Hepatocyte (in vitro differentiated cells): Measurements from ENCODE around the gene ZNF317. TPM values are rescaled to one million over a fixed set of nuclear protein-coding genes. Genes with fewer than 3 reads are reported as not detected.

Source experiments
- DNase-seq: peaks from one replicate; pipeline ENCODE4 v3.0.0-alpha.2; 2016; ENCODE audit warnings: low spot score
- H2AFZ ChIP-seq: fragments of 200-600 bp; sonication (generic); 2 replicates; pipeline ENCODE4 v1.6.0; 2016; ENCODE audit warnings: antibody characterized with exemption, mild to moderate bottlenecking
- H3K27ac ChIP-seq: fragments of 200-600 bp; sonication (generic); 2 replicates; pipeline ENCODE4 v1.5.1; 2016; ENCODE audit warnings: mild to moderate bottlenecking
- H3K27me3 ChIP-seq: fragments of 200-600 bp; sonication (generic); 2 replicates; pipeline ENCODE4 v1.6.1; 2016
- H3K36me3 ChIP-seq: fragments of 200-600 bp; sonication (generic); replicated peaks from 2 replicates; pipeline ENCODE4 v1.5.1; 2016; ENCODE audit warnings: low read depth; ENCODE audit not compliant: insufficient read depth
- H3K4me1 ChIP-seq: fragments of 200-600 bp; sonication (generic); 2 replicates; pipeline ENCODE4 v1.5.1; 2016; ENCODE audit warnings: mild to moderate bottlenecking, moderate library complexity; ENCODE audit not compliant: insufficient read depth
- H3K4me2 ChIP-seq: fragments of 200-600 bp; sonication (generic); 2 replicates; pipeline ENCODE4 v1.6.0; 2016
- H3K4me3 ChIP-seq: fragments of 200-600 bp; sonication (generic); 2 replicates; pipeline ENCODE4 v1.5.1; 2016; ENCODE audit warnings: mild to moderate bottlenecking
- H3K79me2 ChIP-seq: fragments of 200-600 bp; sonication (generic); 2 replicates; pipeline ENCODE4 v1.6.0; 2017; ENCODE audit warnings: mild to moderate bottlenecking
- H3K9me2 ChIP-seq: fragments of 200-600 bp; sonication (generic); replicated peaks from 2 replicates; pipeline ENCODE4 v1.6.0; 2017; ENCODE audit warnings: mild to moderate bottlenecking; ENCODE audit not compliant: insufficient read depth
- H3K9me3 ChIP-seq: fragments of 200-600 bp; sonication (generic); 2 replicates; pipeline ENCODE4 v1.5.1; 2016; ENCODE audit warnings: low read depth, mild to moderate bottlenecking
- H4K20me1 ChIP-seq: fragments of 200-600 bp; sonication (generic); 2 replicates; pipeline ENCODE4 v1.6.0; 2016; ENCODE audit warnings: mild to moderate bottlenecking; ENCODE audit not compliant: insufficient read depth, poor library complexity, severe bottlenecking
- CTCF ChIP-seq: fragments of 200-600 bp; sonication (generic); IDR thresholded peaks from 2 replicates; pipeline ENCODE4 v1.5.1; 2016; ENCODE audit warnings: antibody characterized with exemption, mild to moderate bottlenecking; ENCODE audit not compliant: poor library complexity
- EZH2 ChIP-seq: fragments of 200-600 bp; sonication (generic); IDR thresholded peaks from 2 replicates; pipeline ENCODE4 v1.6.1; 2016; ENCODE audit warnings: antibody characterized with exemption, mild to moderate bottlenecking, borderline replicate concordance
- EZH2phosphoT487 ChIP-seq: fragments of 200-600 bp; sonication (generic); IDR thresholded peaks from one replicate; pipeline ENCODE4 v1.6.1; 2018; ENCODE audit warnings: antibody characterized with exemption, mild to moderate bottlenecking, low read depth, moderate library complexity; ENCODE audit not compliant: unreplicated experiment, severe bottlenecking
- WGBS: methylation state at CpG from one replicate; pipeline ENCODE4 v1.1.6; 2016; ENCODE audit warnings: low lambda C conversion rate; ENCODE audit errors: missing lambda C conversion rate; 5-methylcytosine and 5-hydroxymethylcytosine counted together
- polyA plus RNA-seq: library from polyadenylated mRNA; unstranded; fragments of >200 nt; fragmentation: Nextera tagmentation; extraction: Ambion mirVana; gene quantifications from 2 replicates; pipeline ENCODE4 v1.2.1, GENCODE V29; 2016
- total RNA-seq: library from RNA; depleted of rRNA; stranded (reverse); fragments of >200 nt; gene quantifications from 2 replicates; pipeline ENCODE4 v1.2.3, GENCODE V29; 2014

The ZNF317 gene
- total and polyA plus RNA-seq, 2 experiments from 2014 or later, result 14.6 to 27.5 TPM

- Histone ChIP-seq H3K79me2 (peaks cover 53% of the 10 kb centered on the region), H3K9me3 (peaks cover 35% of the 10 kb centered on the region)
- WGBS, result 95% methylated on average over 1 of the region's 1 CpG
These were observed 16.1 kb downstream of the ZNF317 start for GRCh38 chr19:9156304-9156703.

DNA sequence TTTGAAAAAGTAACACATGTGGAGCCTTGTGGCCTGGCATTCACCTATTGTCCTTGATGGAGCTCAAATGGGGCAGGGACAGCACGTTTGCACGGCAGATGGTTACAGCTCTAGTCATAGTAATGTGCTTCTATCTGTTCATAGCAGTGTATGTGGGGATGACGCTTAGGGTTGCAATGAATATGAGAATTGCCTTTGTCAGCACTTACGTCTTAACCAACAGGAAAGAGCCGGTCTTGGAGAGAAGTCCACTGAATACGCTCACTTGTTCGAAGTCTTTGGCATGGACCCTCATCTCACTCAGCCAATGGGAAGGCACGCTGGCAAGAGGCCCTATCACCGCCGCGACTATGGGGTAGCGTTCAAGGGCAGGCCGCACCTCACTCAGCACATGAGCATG, 19.7 kb downstream of the ZNF317 start:
- H3K4me2 ChIP-seq, result no peak overlapping the region
- H3K4me3 ChIP-seq, result no peak overlapping the region
- no peak for DNase-seq
- H3K27me3 ChIP-seq, result no peaks in the 10 kb centered on the region
- TF ChIP-seq CTCF (no peak), EZH2phosphoT487 (no peak), EZH2 (no peak)
- peaks cover 29% of the 10 kb centered on the region for H3K9me3 ChIP-seq
- no peak overlapping the region for H2AFZ ChIP-seq
- peaks cover 23% of the 10 kb centered on the region for H3K36me3 ChIP-seq
- peaks cover 18% of the 10 kb centered on the region for H3K79me2 ChIP-seq
- H3K9me2 ChIP-seq, result no peaks in the 10 kb centered on the region
- whole genome bisulfite sequencing, result 97% methylated on average over 13 of the region's 13 CpGs
- no peaks in the 10 kb centered on the region for H3K4me1 ChIP-seq
- no peaks in the 10 kb centered on the region for H4K20me1 ChIP-seq
- H3K27ac ChIP-seq, result no peak overlapping the region

More at GRCh38 chr19:9156304-9156703, 16.1 kb downstream of the ZNF317 start:
- no peak for DNase-seq
- no peak overlapping the region for H3K27ac ChIP-seq
- no peaks in the 10 kb centered on the region for H4K20me1 ChIP-seq
- no peaks in the 10 kb centered on the region for H3K27me3 ChIP-seq
- H2AFZ ChIP-seq, result no peak overlapping the region
- no peak overlapping the region for H3K4me3 ChIP-seq
- H3K4me2 ChIP-seq, result no peak overlapping the region
- TF ChIP-seq EZH2 (no peak), EZH2phosphoT487 (no peak), CTCF (no peak)
- H3K9me2 ChIP-seq, result no peaks in the 10 kb centered on the region
- H3K36me3 ChIP-seq, result peaks cover 19% of the 10 kb centered on the region
- no peaks in the 10 kb centered on the region for H3K4me1 ChIP-seq

GRCh38 chr19:9161427-9161826, 21.2 kb downstream of the ZNF317 start:
- Histone ChIP-seq H3K36me3 (peaks cover 23% of the 10 kb centered on the region), H3K4me1 (no peaks in the 10 kb centered on the region), H3K4me3 (no peak overlapping the region), H3K4me2 (no peak overlapping the region), H3K27ac (no peak overlapping the region), H2AFZ (no peak overlapping the region), H4K20me1 (no peaks in the 10 kb centered on the region), H3K79me2 (peaks cover 4% of the 10 kb centered on the region), H3K27me3 (no peaks in the 10 kb centered on the region), H3K9me2 (no peaks in the 10 kb centered on the region), H3K9me3 (peaks cover 28% of the 10 kb centered on the region)
- no peak for DNase-seq
- TF ChIP-seq EZH2phosphoT487 (no peak), CTCF (no peak), EZH2 (no peak)
- WGBS, result over 99% methylated on average over 12 of the region's 12 CpGs

GRCh38 chr19:9165261-9165660, 25.1 kb downstream of the ZNF317 start:
- DNase-seq, result no peak
- H3K36me3 ChIP-seq, result peaks cover 11% of the 10 kb centered on the region
- TF ChIP-seq CTCF (no peak), EZH2 (no peak), EZH2phosphoT487 (no peak)
- H3K27ac ChIP-seq, result no peak overlapping the region
- H2AFZ ChIP-seq, result no peak overlapping the region
- H3K4me3 ChIP-seq, result no peak overlapping the region
- WGBS, result 98% methylated on average over 3 of the region's 3 CpGs
- H3K9me2 ChIP-seq, result no peaks in the 10 kb centered on the region
- no peaks in the 10 kb centered on the region for H4K20me1 ChIP-seq
- no peaks in the 10 kb centered on the region for H3K79me2 ChIP-seq
- peaks cover 22% of the 10 kb centered on the region for H3K9me3 ChIP-seq
- no peaks in the 10 kb centered on the region for H3K4me1 ChIP-seq
- H3K4me2 ChIP-seq, result no peak overlapping the region
- H3K27me3 ChIP-seq, result no peaks in the 10 kb centered on the region
